GM12801 (cell line): ENCODE measurements around the gene TBC1D3B.

Experiments used
- CTCF ChIP-seq: IDR thresholded peaks from one replicate; pipeline ENCODE4 v1.5.1; 2011; ENCODE audit warnings: control low read depth; ENCODE audit not compliant: insufficient read length; ENCODE audit errors: extremely low read depth

TBC1D3B gene

GRCh38 chr17:36144014-36144413 is 32.4 kb downstream of the TBC1D3B start:
- no peak for TF ChIP-seq CTCF

- TF ChIP-seq CTCF, result no peak
Measured at GRCh38 chr17:36142806-36143205, 33.6 kb downstream of the TBC1D3B start.

GRCh38 chr17:36142235-36142634 is 34.2 kb downstream of the TBC1D3B start:
- TF ChIP-seq CTCF, result no peak

- no peak for TF ChIP-seq CTCF
Measured at GRCh38 chr17:36136439-36136838, 40.0 kb downstream of the TBC1D3B start.

GRCh38 chr17:36136036-36136435 is 40.4 kb downstream of the TBC1D3B start:
- TF ChIP-seq CTCF, result no peak

GRCh38 chr17:36135465-36135864 is 41.0 kb downstream of the TBC1D3B start:
- no peak for TF ChIP-seq CTCF

- no peak for TF ChIP-seq CTCF
Measured at GRCh38 chr17:36133602-36134236, 42.7 kb downstream of the TBC1D3B start.
